H9 (cell line): Measurements from ENCODE around the gene ATP1A4. TPM values are rescaled to one million over a fixed set of nuclear protein-coding genes. Genes with fewer than 3 reads are reported as not detected.

Experiments
- DNase-seq: peaks from one replicate; pipeline ENCODE4 v3.0.0-alpha.2; 2017
- H2AFZ ChIP-seq: one replicate; pipeline ENCODE4 v1.6.1; 2013; ENCODE audit warnings: mild to moderate bottlenecking, low read length, control low read depth, moderate library complexity
- H2AK5ac ChIP-seq: 2 replicates; pipeline ENCODE4 v1.6.1; 2013; ENCODE audit warnings: low read length, control low read depth, mixed read lengths; ENCODE audit not compliant: insufficient read length
- H2BK120ac ChIP-seq: one replicate; pipeline ENCODE4 v1.6.1; 2013; ENCODE audit warnings: low read depth, mild to moderate bottlenecking, low read length, control low read depth, inconsistent platforms; ENCODE audit not compliant: poor library complexity, severe bottlenecking
- H2BK12ac ChIP-seq: 2 replicates; pipeline ENCODE4 v1.6.1; 2013; ENCODE audit warnings: low read length, control low read depth, mixed read lengths, low read depth; ENCODE audit not compliant: insufficient read length
- H2BK15ac ChIP-seq: 2 replicates; pipeline ENCODE4 v1.6.1; 2013; ENCODE audit warnings: low read depth, low read length, control low read depth
- H2BK20ac ChIP-seq: one replicate; pipeline ENCODE4 v1.6.1; 2013; ENCODE audit warnings: low read depth, mild to moderate bottlenecking, low read length, control low read depth, inconsistent platforms; ENCODE audit not compliant: poor library complexity, severe bottlenecking
- H2BK5ac ChIP-seq: 2 replicates; pipeline ENCODE4 v1.6.1; 2013; ENCODE audit warnings: low read length, control low read depth, mixed read lengths; ENCODE audit not compliant: insufficient read length
- H3K14ac ChIP-seq: 2 replicates; pipeline ENCODE4 v1.6.1; 2013; ENCODE audit warnings: low read length, control low read depth; ENCODE audit not compliant: insufficient read depth
- H3K18ac ChIP-seq: 2 replicates; pipeline ENCODE4 v1.6.1; 2013; ENCODE audit warnings: low read depth, mild to moderate bottlenecking, mixed read lengths, low read length, control low read depth; ENCODE audit not compliant: insufficient read length
- H3K23ac ChIP-seq: 2 replicates; pipeline ENCODE4 v1.6.1; 2013; ENCODE audit warnings: low read length, control low read depth, mixed read lengths, low read depth; ENCODE audit not compliant: insufficient read length
- H3K23me2 ChIP-seq: 2 replicates; pipeline ENCODE4 v1.6.1; 2013; ENCODE audit warnings: low read depth, mild to moderate bottlenecking, mixed read lengths, low read length, control low read depth; ENCODE audit not compliant: insufficient read length, poor library complexity, severe bottlenecking
- H3K27ac ChIP-seq: 2 replicates; pipeline ENCODE4 v1.5.1; 2013; ENCODE audit warnings: low read length, control low read depth, mixed read lengths, low read depth; ENCODE audit not compliant: insufficient read length
- H3K27me3 ChIP-seq: 2 replicates; pipeline ENCODE4 v1.6.1; 2013; ENCODE audit warnings: low read length, control low read depth, inconsistent platforms; ENCODE audit not compliant: insufficient read depth
- H3K4ac ChIP-seq: 2 replicates; pipeline ENCODE4 v1.6.1; 2013; ENCODE audit warnings: low read depth, mild to moderate bottlenecking, control low read depth, inconsistent platforms, low read length, moderate library complexity
- H3K4me1 ChIP-seq: 2 replicates; pipeline ENCODE4 v1.6.1; 2013; ENCODE audit warnings: low read length, control low read depth, inconsistent platforms; ENCODE audit not compliant: insufficient read depth
- H3K4me2 ChIP-seq: 2 replicates; pipeline ENCODE4 v1.6.1; 2013; ENCODE audit warnings: low read length, control low read depth, mixed read lengths; ENCODE audit not compliant: insufficient read length, insufficient read depth
- H3K56ac ChIP-seq: 2 replicates; pipeline ENCODE4 v1.6.1; 2013; ENCODE audit warnings: low read depth, mild to moderate bottlenecking, mixed read lengths, low read length, control low read depth; ENCODE audit not compliant: insufficient read length
- H3K79me1 ChIP-seq: 2 replicates; pipeline ENCODE4 v1.6.1; 2013; ENCODE audit warnings: low read depth, mild to moderate bottlenecking, moderate library complexity, low read length, control low read depth, inconsistent platforms; ENCODE audit not compliant: insufficient read depth, poor library complexity, severe bottlenecking
- H3K79me2 ChIP-seq: 2 replicates; pipeline ENCODE4 v1.6.1; 2013; ENCODE audit warnings: low read length, control low read depth, inconsistent platforms; ENCODE audit not compliant: insufficient read depth
- H3K9ac ChIP-seq: 2 replicates; pipeline ENCODE4 v1.6.1; 2013; ENCODE audit warnings: low read length, control low read depth, mixed read lengths; ENCODE audit not compliant: insufficient read length; ENCODE audit errors: extremely low read depth
- H3K9me3 ChIP-seq: one replicate; pipeline ENCODE4 v1.6.1; 2013; ENCODE audit warnings: low read depth, low read length, inconsistent platforms; ENCODE audit not compliant: control insufficient read depth
- H3T11ph ChIP-seq: one replicate; pipeline ENCODE4 v1.6.1; 2013; ENCODE audit warnings: mild to moderate bottlenecking, low read length, control low read depth, inconsistent platforms
- H4K20me1 ChIP-seq: one replicate; pipeline ENCODE4 v1.6.1; 2013; ENCODE audit not compliant: control insufficient read depth, insufficient read length, insufficient read depth
- H4K5ac ChIP-seq: 2 replicates; pipeline ENCODE4 v1.6.1; 2013; ENCODE audit warnings: low read depth, mild to moderate bottlenecking, mixed read lengths, low read length, control low read depth; ENCODE audit not compliant: insufficient read length
- H4K8ac ChIP-seq: replicated peaks from 2 replicates; pipeline ENCODE4 v1.6.1; 2013; ENCODE audit warnings: low read length, control low read depth, mixed read lengths, low read depth; ENCODE audit not compliant: insufficient read length
- H4K91ac ChIP-seq: 2 replicates; pipeline ENCODE4 v1.6.1; 2013; ENCODE audit warnings: low read depth, mild to moderate bottlenecking, moderate library complexity, mixed read lengths, low read length, control low read depth; ENCODE audit not compliant: insufficient read length
- H3K27ac Mint-ChIP-seq, 3 experiments: 2 replicates in 2 of 3; 3 replicates in 1 of 3; pipeline ENCODE4 v1.8.0; 2020 to 2021; ENCODE audit warnings: mixed read lengths in 3 of 3, mild to moderate bottlenecking in 1 of 3, moderate library complexity in 1 of 3
- H3K27me3 Mint-ChIP-seq: 2 replicates; pipeline ENCODE4 v1.8.0; 2021; ENCODE audit warnings: low read depth, mild to moderate bottlenecking, moderate library complexity, mixed read lengths
- H3K36me3 Mint-ChIP-seq, 3 experiments: 2 replicates in 2 of 3; 3 replicates in 1 of 3; pipeline ENCODE4 v1.8.0; 2020 to 2021; ENCODE audit warnings: low read depth in 3 of 3, mixed read lengths in 3 of 3; ENCODE audit not compliant: insufficient read depth in 1 of 3
- H3K4me1 Mint-ChIP-seq, 2 experiments: 2 replicates each; pipeline ENCODE4 v1.8.0; 2020; ENCODE audit warnings: mixed read lengths in 2 of 2
- H3K4me3 Mint-ChIP-seq, 2 experiments: 2 replicates in 1 of 2; 3 replicates in 1 of 2; pipeline ENCODE4 v1.8.0; 2020 to 2021; ENCODE audit warnings: mild to moderate bottlenecking in 2 of 2, mixed read lengths in 2 of 2, moderate library complexity in 1 of 2
- H3K9me3 Mint-ChIP-seq, 2 experiments: 2 replicates in 1 of 2; 3 replicates in 1 of 2; pipeline ENCODE4 v1.8.0; 2020; ENCODE audit warnings: mild to moderate bottlenecking in 2 of 2, mixed read lengths in 2 of 2, moderate library complexity in 1 of 2
- WGBS: extraction: QIAGEN DNeasy Blood & Tissue Kit; methylation state at CpG from one replicate; pipeline ENCODE4 v1.1.7; 2013; ENCODE audit warnings: missing lambda C conversion rate, low lambda C conversion rate, mixed read lengths; ENCODE audit not compliant: insufficient read length; ENCODE audit errors: extremely low coverage; 5-methylcytosine and 5-hydroxymethylcytosine counted together
- total RNA-seq: library from RNA; stranded (reverse); gene quantifications from 2 replicates; pipeline ENCODE4 v1.2.1, GENCODE V29; 2021
- TF ChIP-seq, protein P1 (sequence below): fragments of 200-600 bp; sonication (generic); conservative IDR thresholded peaks from 3 replicates; pipeline ENCODE4 v1.8.0; 2021; ENCODE audit warnings: antibody characterized with exemption, mild to moderate bottlenecking

The ATP1A4 gene
- total RNA-seq, 1 experiment from 2014 or later = 0.20 TPM

DNA sequence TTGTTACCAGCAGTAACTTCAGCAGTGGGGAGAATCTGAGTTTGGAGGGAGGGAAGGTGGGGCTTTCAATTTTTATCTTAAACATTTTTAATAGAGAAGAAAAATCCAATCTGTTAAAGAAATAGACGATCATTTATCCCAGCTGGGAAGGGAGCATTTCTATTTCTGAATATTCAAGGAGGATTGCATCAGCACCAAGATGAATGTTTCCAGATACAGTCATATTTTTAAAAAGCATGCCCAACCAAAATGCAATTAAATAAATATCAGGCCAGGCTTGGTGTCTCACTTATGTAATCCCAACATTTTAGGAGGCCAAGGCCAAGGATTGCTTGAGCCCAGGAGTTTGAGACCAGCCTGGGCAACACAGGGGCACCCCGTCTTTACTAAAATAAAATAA, 1.7 kb upstream of the ATP1A4 start:
- Mint-ChIP-seq H3K27ac (no peak overlapping the region), H3K9me3 (no peaks in the 10 kb centered on the region), H3K4me1 (peaks cover 3 to 9% of the 10 kb centered on the region in 2 experiments; a peak in 3 of 4 replicates), H3K27me3 (peaks cover 6% of the 10 kb centered on the region), H3K36me3 (no peaks in the 10 kb centered on the region), H3K4me3 (no peak overlapping the region)
- no peak overlapping the region for H2BK20ac ChIP-seq
- H2BK15ac ChIP-seq = no peak overlapping the region
- H3K23me2 ChIP-seq = no peaks in the 10 kb centered on the region
- no peak overlapping the region for H3K27ac ChIP-seq
- H3K56ac ChIP-seq = no peak overlapping the region
- no peaks in the 10 kb centered on the region for H3K9me3 ChIP-seq
- H2BK12ac ChIP-seq = no peak overlapping the region
- H3K18ac ChIP-seq = no peak overlapping the region
- no peak overlapping the region for H3K23ac ChIP-seq
- H4K5ac ChIP-seq = no peak overlapping the region
- no peak overlapping the region for H3T11ph ChIP-seq
- no CpG with 5 or more reads among the region's 2 CpGs for WGBS
- no peak overlapping the region for H4K8ac ChIP-seq
- TF ChIP-seq, protein P1, sequence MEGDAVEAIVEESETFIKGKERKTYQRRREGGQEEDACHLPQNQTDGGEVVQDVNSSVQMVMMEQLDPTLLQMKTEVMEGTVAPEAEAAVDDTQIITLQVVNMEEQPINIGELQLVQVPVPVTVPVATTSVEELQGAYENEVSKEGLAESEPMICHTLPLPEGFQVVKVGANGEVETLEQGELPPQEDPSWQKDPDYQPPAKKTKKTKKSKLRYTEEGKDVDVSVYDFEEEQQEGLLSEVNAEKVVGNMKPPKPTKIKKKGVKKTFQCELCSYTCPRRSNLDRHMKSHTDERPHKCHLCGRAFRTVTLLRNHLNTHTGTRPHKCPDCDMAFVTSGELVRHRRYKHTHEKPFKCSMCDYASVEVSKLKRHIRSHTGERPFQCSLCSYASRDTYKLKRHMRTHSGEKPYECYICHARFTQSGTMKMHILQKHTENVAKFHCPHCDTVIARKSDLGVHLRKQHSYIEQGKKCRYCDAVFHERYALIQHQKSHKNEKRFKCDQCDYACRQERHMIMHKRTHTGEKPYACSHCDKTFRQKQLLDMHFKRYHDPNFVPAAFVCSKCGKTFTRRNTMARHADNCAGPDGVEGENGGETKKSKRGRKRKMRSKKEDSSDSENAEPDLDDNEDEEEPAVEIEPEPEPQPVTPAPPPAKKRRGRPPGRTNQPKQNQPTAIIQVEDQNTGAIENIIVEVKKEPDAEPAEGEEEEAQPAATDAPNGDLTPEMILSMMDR = no peak
- H3K27me3 ChIP-seq = no peaks in the 10 kb centered on the region
- H4K20me1 ChIP-seq = no peaks in the 10 kb centered on the region
- no peaks in the 10 kb centered on the region; the same call in 1 of the 2 replicates for H3K4me1 ChIP-seq
- H3K79me2 ChIP-seq = no peaks in the 10 kb centered on the region
- H2BK120ac ChIP-seq = no peak overlapping the region
- H2AFZ ChIP-seq = no peak overlapping the region
- DNase-seq = no peak
- H2BK5ac ChIP-seq = no peak overlapping the region
- H3K4me2 ChIP-seq = no peak overlapping the region
- H3K14ac ChIP-seq = no peak overlapping the region
- H3K9ac ChIP-seq = no peak overlapping the region
- H3K79me1 ChIP-seq = no peaks in the 10 kb centered on the region
- no peak overlapping the region for H2AK5ac ChIP-seq
- H3K4ac ChIP-seq = no peak overlapping the region
- no peak overlapping the region for H4K91ac ChIP-seq
